H9 (cell line): Measurements from ENCODE around the gene ITGB8. TPM values are rescaled to one million over a fixed set of nuclear protein-coding genes. Genes with fewer than 3 reads are reported as not detected.
A peak's percentile ranks its signal among the peaks of the same experiment; 100 is the strongest.

ENCODE experiments used
- DNase-seq: peaks from one replicate; pipeline ENCODE4 v3.0.0-alpha.2; 2017
- H2AFZ ChIP-seq: one replicate; pipeline ENCODE4 v1.6.1; 2013; ENCODE audit warnings: mild to moderate bottlenecking, low read length, control low read depth, moderate library complexity
- H2AK5ac ChIP-seq: 2 replicates; pipeline ENCODE4 v1.6.1; 2013; ENCODE audit warnings: low read length, control low read depth, mixed read lengths; ENCODE audit not compliant: insufficient read length
- H2BK120ac ChIP-seq: one replicate; pipeline ENCODE4 v1.6.1; 2013; ENCODE audit warnings: low read depth, mild to moderate bottlenecking, low read length, control low read depth, inconsistent platforms; ENCODE audit not compliant: poor library complexity, severe bottlenecking
- H2BK12ac ChIP-seq: 2 replicates; pipeline ENCODE4 v1.6.1; 2013; ENCODE audit warnings: low read length, control low read depth, mixed read lengths, low read depth; ENCODE audit not compliant: insufficient read length
- H2BK15ac ChIP-seq: 2 replicates; pipeline ENCODE4 v1.6.1; 2013; ENCODE audit warnings: low read depth, low read length, control low read depth
- H2BK20ac ChIP-seq: one replicate; pipeline ENCODE4 v1.6.1; 2013; ENCODE audit warnings: low read depth, mild to moderate bottlenecking, low read length, control low read depth, inconsistent platforms; ENCODE audit not compliant: poor library complexity, severe bottlenecking
- H2BK5ac ChIP-seq: 2 replicates; pipeline ENCODE4 v1.6.1; 2013; ENCODE audit warnings: low read length, control low read depth, mixed read lengths; ENCODE audit not compliant: insufficient read length
- H3K14ac ChIP-seq: 2 replicates; pipeline ENCODE4 v1.6.1; 2013; ENCODE audit warnings: low read length, control low read depth; ENCODE audit not compliant: insufficient read depth
- H3K18ac ChIP-seq: 2 replicates; pipeline ENCODE4 v1.6.1; 2013; ENCODE audit warnings: low read depth, mild to moderate bottlenecking, mixed read lengths, low read length, control low read depth; ENCODE audit not compliant: insufficient read length
- H3K23ac ChIP-seq: 2 replicates; pipeline ENCODE4 v1.6.1; 2013; ENCODE audit warnings: low read length, control low read depth, mixed read lengths, low read depth; ENCODE audit not compliant: insufficient read length
- H3K23me2 ChIP-seq: 2 replicates; pipeline ENCODE4 v1.6.1; 2013; ENCODE audit warnings: low read depth, mild to moderate bottlenecking, mixed read lengths, low read length, control low read depth; ENCODE audit not compliant: insufficient read length, poor library complexity, severe bottlenecking
- H3K27ac ChIP-seq: 2 replicates; pipeline ENCODE4 v1.5.1; 2013; ENCODE audit warnings: low read length, control low read depth, mixed read lengths, low read depth; ENCODE audit not compliant: insufficient read length
- H3K27me3 ChIP-seq: 2 replicates; pipeline ENCODE4 v1.6.1; 2013; ENCODE audit warnings: low read length, control low read depth, inconsistent platforms; ENCODE audit not compliant: insufficient read depth
- H3K4ac ChIP-seq: 2 replicates; pipeline ENCODE4 v1.6.1; 2013; ENCODE audit warnings: low read depth, mild to moderate bottlenecking, control low read depth, inconsistent platforms, low read length, moderate library complexity
- H3K4me1 ChIP-seq: 2 replicates; pipeline ENCODE4 v1.6.1; 2013; ENCODE audit warnings: low read length, control low read depth, inconsistent platforms; ENCODE audit not compliant: insufficient read depth
- H3K4me2 ChIP-seq: 2 replicates; pipeline ENCODE4 v1.6.1; 2013; ENCODE audit warnings: low read length, control low read depth, mixed read lengths; ENCODE audit not compliant: insufficient read length, insufficient read depth
- H3K56ac ChIP-seq: 2 replicates; pipeline ENCODE4 v1.6.1; 2013; ENCODE audit warnings: low read depth, mild to moderate bottlenecking, mixed read lengths, low read length, control low read depth; ENCODE audit not compliant: insufficient read length
- H3K79me1 ChIP-seq: 2 replicates; pipeline ENCODE4 v1.6.1; 2013; ENCODE audit warnings: low read depth, mild to moderate bottlenecking, moderate library complexity, low read length, control low read depth, inconsistent platforms; ENCODE audit not compliant: insufficient read depth, poor library complexity, severe bottlenecking
- H3K79me2 ChIP-seq: 2 replicates; pipeline ENCODE4 v1.6.1; 2013; ENCODE audit warnings: low read length, control low read depth, inconsistent platforms; ENCODE audit not compliant: insufficient read depth
- H3K9ac ChIP-seq: 2 replicates; pipeline ENCODE4 v1.6.1; 2013; ENCODE audit warnings: low read length, control low read depth, mixed read lengths; ENCODE audit not compliant: insufficient read length; ENCODE audit errors: extremely low read depth
- H3K9me3 ChIP-seq: one replicate; pipeline ENCODE4 v1.6.1; 2013; ENCODE audit warnings: low read depth, low read length, inconsistent platforms; ENCODE audit not compliant: control insufficient read depth
- H3T11ph ChIP-seq: one replicate; pipeline ENCODE4 v1.6.1; 2013; ENCODE audit warnings: mild to moderate bottlenecking, low read length, control low read depth, inconsistent platforms
- H4K20me1 ChIP-seq: one replicate; pipeline ENCODE4 v1.6.1; 2013; ENCODE audit not compliant: control insufficient read depth, insufficient read length, insufficient read depth
- H4K5ac ChIP-seq: 2 replicates; pipeline ENCODE4 v1.6.1; 2013; ENCODE audit warnings: low read depth, mild to moderate bottlenecking, mixed read lengths, low read length, control low read depth; ENCODE audit not compliant: insufficient read length
- H4K8ac ChIP-seq: replicated peaks from 2 replicates; pipeline ENCODE4 v1.6.1; 2013; ENCODE audit warnings: low read length, control low read depth, mixed read lengths, low read depth; ENCODE audit not compliant: insufficient read length
- H4K91ac ChIP-seq: 2 replicates; pipeline ENCODE4 v1.6.1; 2013; ENCODE audit warnings: low read depth, mild to moderate bottlenecking, moderate library complexity, mixed read lengths, low read length, control low read depth; ENCODE audit not compliant: insufficient read length
- H3K27ac Mint-ChIP-seq, 3 experiments: 2 replicates in 2 of 3; 3 replicates in 1 of 3; pipeline ENCODE4 v1.8.0; 2020 to 2021; ENCODE audit warnings: mixed read lengths in 3 of 3, mild to moderate bottlenecking in 1 of 3, moderate library complexity in 1 of 3
- H3K27me3 Mint-ChIP-seq: 2 replicates; pipeline ENCODE4 v1.8.0; 2021; ENCODE audit warnings: low read depth, mild to moderate bottlenecking, moderate library complexity, mixed read lengths
- H3K36me3 Mint-ChIP-seq, 3 experiments: 2 replicates in 2 of 3; 3 replicates in 1 of 3; pipeline ENCODE4 v1.8.0; 2020 to 2021; ENCODE audit warnings: low read depth in 3 of 3, mixed read lengths in 3 of 3; ENCODE audit not compliant: insufficient read depth in 1 of 3
- H3K4me1 Mint-ChIP-seq, 2 experiments: 2 replicates each; pipeline ENCODE4 v1.8.0; 2020; ENCODE audit warnings: mixed read lengths in 2 of 2
- H3K4me3 Mint-ChIP-seq, 2 experiments: 2 replicates in 1 of 2; 3 replicates in 1 of 2; pipeline ENCODE4 v1.8.0; 2020 to 2021; ENCODE audit warnings: mild to moderate bottlenecking in 2 of 2, mixed read lengths in 2 of 2, moderate library complexity in 1 of 2
- H3K9me3 Mint-ChIP-seq, 2 experiments: 2 replicates in 1 of 2; 3 replicates in 1 of 2; pipeline ENCODE4 v1.8.0; 2020; ENCODE audit warnings: mild to moderate bottlenecking in 2 of 2, mixed read lengths in 2 of 2, moderate library complexity in 1 of 2
- CTCF ChIP-seq: fragments of 200-600 bp; sonication (generic); conservative IDR thresholded peaks from 3 replicates; pipeline ENCODE4 v1.8.0; 2021; ENCODE audit warnings: antibody characterized with exemption, mild to moderate bottlenecking
- whole genome bisulfite sequencing: extraction: QIAGEN DNeasy Blood & Tissue Kit; methylation state at CpG from one replicate; pipeline ENCODE4 v1.1.7; 2013; ENCODE audit warnings: missing lambda C conversion rate, low lambda C conversion rate, mixed read lengths; ENCODE audit not compliant: insufficient read length; ENCODE audit errors: extremely low coverage; 5-methylcytosine and 5-hydroxymethylcytosine counted together
- total RNA-seq: library from RNA; stranded (reverse); gene quantifications from 2 replicates; pipeline ENCODE4 v1.2.1, GENCODE V29; 2021

ITGB8 gene
- total RNA-seq, 1 experiment from 2014 or later = 7.6 TPM

GRCh38 chr7:20328692-20329091, 2.0 kb upstream of the ITGB8 start:
- no peak overlapping the region for H3K4ac ChIP-seq
- no peak overlapping the region for H2BK5ac ChIP-seq
- no peak overlapping the region for H3K27ac Mint-ChIP-seq
- no peaks in the 10 kb centered on the region for H3K79me2 ChIP-seq
- no peak overlapping the region for H2BK12ac ChIP-seq
- no peak overlapping the region for H2BK15ac ChIP-seq
- no peak overlapping the region for H4K8ac ChIP-seq
- H3K36me3 Mint-ChIP-seq = no peaks in the 10 kb centered on the region; a peak in 1 of 7 replicates
- H3K56ac ChIP-seq = no peak overlapping the region
- H3K4me1 Mint-ChIP-seq = peaks cover 19 to 23% of the 10 kb centered on the region in 2 experiments
- H3K9ac ChIP-seq = no peak overlapping the region
- WGBS = no CpG with 5 or more reads among the region's 1 CpG
- peaks cover 15% of the 10 kb centered on the region for H3K27me3 Mint-ChIP-seq
- H3K14ac ChIP-seq = no peak overlapping the region
- no peaks in the 10 kb centered on the region for H3K79me1 ChIP-seq
- H4K5ac ChIP-seq = no peak overlapping the region
- H2AK5ac ChIP-seq = no peak overlapping the region
- H3K9me3 Mint-ChIP-seq = no peaks in the 10 kb centered on the region; a peak in 3 of 5 replicates
- peaks cover 19% of the 10 kb centered on the region for H3K23me2 ChIP-seq
- DNase-seq = no peak
- no peak overlapping the region for H4K91ac ChIP-seq
- no peak for TF ChIP-seq CTCF
- no peaks in the 10 kb centered on the region for H4K20me1 ChIP-seq
- H3K4me2 ChIP-seq = peak overlapping the region; percentile 70
- no peak overlapping the region for H3K18ac ChIP-seq
- no peak overlapping the region for H3T11ph ChIP-seq
- no peak overlapping the region for H3K27ac ChIP-seq
- peak overlapping the region; percentile 88 to 98 for H3K4me3 Mint-ChIP-seq
- H2BK20ac ChIP-seq = no peak overlapping the region
- no peak overlapping the region for H2AFZ ChIP-seq
- H3K9me3 ChIP-seq = no peaks in the 10 kb centered on the region
- H3K23ac ChIP-seq = no peak overlapping the region
- no peaks in the 10 kb centered on the region; the same call in 1 of the 2 replicates for H3K27me3 ChIP-seq
- no peaks in the 10 kb centered on the region for H3K4me1 ChIP-seq
- no peak overlapping the region for H2BK120ac ChIP-seq
